ENCODE data around the gene GATA3.

Gene GATA3

GRCh38 chr10:8057636-8058273, 3.3 kb downstream of the GATA3 start:
- in situ Hi-C loops (cut with HindIII; ENCODE audit: low pct_unique_long_range_greater_than_20kb, low sequenced_read_pairs) = no loop called here
- TF ChIP-seq JUND (IDR thresholded peaks at IDR 0.05; ENCODE audit: low read depth) = no peak; the same call in 1 of the 2 replicates
- DNase-seq (ENCODE audit: low read depth in 1 of 2, low spot score in 1 of 2) = peak in 1 of 2 experiments; percentile 60

GRCh38 chr10:8058274-8059111, 4.0 kb downstream of the GATA3 start:
- DNase-seq (ENCODE audit: low read depth in 1 of 2, low spot score in 1 of 2) = peak in 1 of 2 experiments; percentile 51
- in situ Hi-C loops (cut with HindIII; ENCODE audit: low pct_unique_long_range_greater_than_20kb, low sequenced_read_pairs) = no loop called here
- TF ChIP-seq JUND (IDR thresholded peaks at IDR 0.05; ENCODE audit: low read depth) = no peak

GRCh38 chr10:8059191-8059936, 4.9 kb downstream of the GATA3 start:
- in situ Hi-C loops (cut with HindIII; ENCODE audit: low pct_unique_long_range_greater_than_20kb, low sequenced_read_pairs) = no loop called here
- peak; percentile 11; the same call in 1 of the 2 replicates for TF ChIP-seq JUND (IDR thresholded peaks at IDR 0.05; ENCODE audit: low read depth)
- DNase-seq (ENCODE audit: low read depth in 1 of 2, low spot score in 1 of 2) = peak in 1 of 2 experiments; percentile 60

- peak in 1 of 2 experiments; percentile 76 for DNase-seq (ENCODE audit: low read depth in 1 of 2, low spot score in 1 of 2)
- in situ Hi-C loops (cut with HindIII; ENCODE audit: low pct_unique_long_range_greater_than_20kb, low sequenced_read_pairs) = no loop called here
- TF ChIP-seq JUND (IDR thresholded peaks at IDR 0.05; ENCODE audit: low read depth) = no peak
These were observed 5.7 kb downstream of the GATA3 start for GRCh38 chr10:8060010-8060703.

GRCh38 chr10:8060704-8061121, 6.2 kb downstream of the GATA3 start:
- peak in 1 of 2 experiments; percentile 49 for DNase-seq (ENCODE audit: low read depth in 1 of 2, low spot score in 1 of 2)
- no peak for TF ChIP-seq JUND (IDR thresholded peaks at IDR 0.05; ENCODE audit: low read depth)
- in situ Hi-C loops (cut with HindIII; ENCODE audit: low pct_unique_long_range_greater_than_20kb, low sequenced_read_pairs) = no loop called here

- in situ Hi-C loops (cut with HindIII; ENCODE audit: low pct_unique_long_range_greater_than_20kb, low sequenced_read_pairs) = no loop called here
- peak in 1 of 2 experiments; percentile 88 for DNase-seq (ENCODE audit: low read depth in 1 of 2, low spot score in 1 of 2)
These were observed 7.1 kb downstream of the GATA3 start for GRCh38 chr10:8061274-8062211.

GRCh38 chr10:8063128-8063908, 8.8 kb downstream of the GATA3 start:
- no peak for TF ChIP-seq JUND (IDR thresholded peaks at IDR 0.05; ENCODE audit: low read depth)
- peak in 1 of 2 experiments; percentile 81 for DNase-seq (ENCODE audit: low read depth in 1 of 2, low spot score in 1 of 2)
- in situ Hi-C loops (cut with HindIII; ENCODE audit: low pct_unique_long_range_greater_than_20kb, low sequenced_read_pairs) = no loop called here

More at GRCh38 chr10:8061274-8062211, 7.1 kb downstream of the GATA3 start:
- TF ChIP-seq JUND (IDR thresholded peaks at IDR 0.05; ENCODE audit: low read depth) = no peak

GRCh38 chr10:8063935-8064334, 9.4 kb downstream of the GATA3 start:
- TF ChIP-seq JUND (IDR thresholded peaks at IDR 0.05; ENCODE audit: low read depth) = 0 out of 2 replicates have a peak, but pooled peaks have one; percentile 18
- in situ Hi-C loops (cut with HindIII; ENCODE audit: low pct_unique_long_range_greater_than_20kb, low sequenced_read_pairs) = no loop called here
- DNase-seq (ENCODE audit: low read depth in 1 of 2, low spot score in 1 of 2) = peak in 1 of 2 experiments; percentile 69

- TF ChIP-seq JUND (IDR thresholded peaks at IDR 0.05; ENCODE audit: low read depth) = no peak
- in situ Hi-C loops (cut with HindIII; ENCODE audit: low pct_unique_long_range_greater_than_20kb, low sequenced_read_pairs) = no loop called here
- DNase-seq (ENCODE audit: low read depth in 1 of 2, low spot score in 1 of 2) = peak in 1 of 2 experiments; percentile 59
These were observed 9.9 kb downstream of the GATA3 start for GRCh38 chr10:8064436-8064835.

GRCh38 chr10:8065651-8066050, 11.2 kb downstream of the GATA3 start:
- DNase-seq (ENCODE audit: low read depth in 1 of 2, low spot score in 1 of 2) = no peak
- in situ Hi-C loops (cut with HindIII; ENCODE audit: low pct_unique_long_range_greater_than_20kb, low sequenced_read_pairs) = no loop called here

More at GRCh38 chr10:8065651-8066050, 11.2 kb downstream of the GATA3 start:
- TF ChIP-seq JUND (IDR thresholded peaks at IDR 0.05; ENCODE audit: low read depth) = no peak
